ENCODE measurements around the gene MYL6. TPM values are rescaled to one million over a fixed set of nuclear protein-coding genes. Genes with fewer than 3 reads are reported as not detected.
A peak's percentile ranks its signal among the peaks of the same experiment; 100 is the strongest.

The MYL6 gene
- total and polyA plus RNA-seq, 9 of the 15 experiments (the other 6 are each of a cell fraction or from before 2014, with no cell fraction given), result 557 to 1,664 (median 958) TPM

- peak; percentile 65 for TF ChIP-seq SMC3 (conservative IDR thresholded peaks at IDR 0.05; ENCODE audit: insufficient read depth, low read depth, low read length)
- TF ChIP-seq FOXP1 (CRISPR knock-in tag; IDR thresholded peaks at IDR 0.05), result no peak
- TF ChIP-seq ZNF695 (CRISPR knock-in tag; IDR thresholded peaks at IDR 0.05), result no peak
- TF ChIP-seq THAP7 (CRISPR knock-in tag; IDR thresholded peaks at IDR 0.05), result no peak
- TF ChIP-seq CLOCK (CRISPR knock-in tag; IDR thresholded peaks at IDR 0.05; ENCODE audit: borderline replicate concordance), result no peak
- TF ChIP-seq MAZ (CRISPR knock-in tag; conservative IDR thresholded peaks at IDR 0.05 in 1 of 2, IDR thresholded peaks at IDR 0.05 in 1 of 2), result peak in 1 of 2 experiments; percentile 34; a peak in 1 of 4 replicates
- no peak for TF ChIP-seq HDAC3 (IDR thresholded peaks at IDR 0.05; ENCODE audit: borderline replicate concordance, partially characterized antibody)
- TF ChIP-seq ZNF639 (CRISPR knock-in tag; conservative IDR thresholded peaks at IDR 0.05 in 1 of 2, IDR thresholded peaks at IDR 0.05 in 1 of 2), result no peak; a peak in 1 of 4 replicates
- TF ChIP-seq IFI16 (CRISPR knock-in tag; IDR thresholded peaks at IDR 0.05), result no peak
- TF ChIP-seq KLF6 (CRISPR knock-in tag; IDR thresholded peaks at IDR 0.05; ENCODE audit: borderline replicate concordance), result no peak
- 0 out of 4 replicates have a peak, but pooled peaks of 1 of the 2 experiments have one; percentile 14 for TF ChIP-seq RCOR1 (IDR thresholded peaks at IDR 0.05; ENCODE audit: borderline replicate concordance in 1 of 2, low read depth in 2 of 2, low read length in 2 of 2)
- no peak for TF ChIP-seq ZKSCAN3 (CRISPR knock-in tag; IDR thresholded peaks at IDR 0.05)
- no peak for TF ChIP-seq ATF6 (CRISPR knock-in tag; IDR thresholded peaks at IDR 0.05)
- peak; percentile 9; the same call in 1 of the 2 replicates for TF ChIP-seq NCOR1 (IDR thresholded peaks at IDR 0.05)
- peak; percentile 58; the same call in 1 of the 2 replicates for TF ChIP-seq PHB2 (IDR thresholded peaks at IDR 0.05; ENCODE audit: low read depth)
- no peak for TF ChIP-seq ZNF586 (CRISPR knock-in tag; conservative IDR thresholded peaks at IDR 0.05)
- peak; percentile 41; the same call in 1 of the 2 replicates for TF ChIP-seq POLR2H (tag; IDR thresholded peaks at IDR 0.05; ENCODE audit: low read depth)
- peak; percentile 56 for TF ChIP-seq PCBP2 (IDR thresholded peaks at IDR 0.05; ENCODE audit: low read depth, low read length, poor library complexity, severe bottlenecking)
- TF ChIP-seq CREBBP (IDR thresholded peaks at IDR 0.05; ENCODE audit: low read depth, low read length), result no peak
These were observed 34.9 kb downstream of the MYL6 start (continued) for GRCh38 chr12:56193025-56193578.

Data from K562 (cell line).